DND-41 (cell line): ENCODE results near the gene GTF3C4.

ENCODE experiments used
- CTCF ChIP-seq: IDR thresholded peaks from 2 replicates; pipeline ENCODE4 v1.5.1; 2012; ENCODE audit warnings: borderline replicate concordance, low read length, moderate library complexity, mild to moderate bottlenecking; ENCODE audit not compliant: poor library complexity, severe bottlenecking; ENCODE audit errors: extremely low read depth
- EZH2 ChIP-seq: IDR thresholded peaks from 3 replicates; pipeline ENCODE4 v1.6.1; 2012; ENCODE audit warnings: borderline replicate concordance, low read depth, mild to moderate bottlenecking, moderate library complexity, low read length, inconsistent platforms; ENCODE audit not compliant: severe bottlenecking

GRCh38 chr9:132703336-132703735 is 33.1 kb downstream of the GTF3C4 start:
- TF ChIP-seq CTCF (no peak), EZH2 (no peak)
